ENCODE data around the gene TGFBRAP1.

The TGFBRAP1 gene

GRCh38 chr2:105313877-105314276 is 15.7 kb downstream of the TGFBRAP1 start:
- DNase-seq (ENCODE audit: low read depth) = no peak

DNA sequence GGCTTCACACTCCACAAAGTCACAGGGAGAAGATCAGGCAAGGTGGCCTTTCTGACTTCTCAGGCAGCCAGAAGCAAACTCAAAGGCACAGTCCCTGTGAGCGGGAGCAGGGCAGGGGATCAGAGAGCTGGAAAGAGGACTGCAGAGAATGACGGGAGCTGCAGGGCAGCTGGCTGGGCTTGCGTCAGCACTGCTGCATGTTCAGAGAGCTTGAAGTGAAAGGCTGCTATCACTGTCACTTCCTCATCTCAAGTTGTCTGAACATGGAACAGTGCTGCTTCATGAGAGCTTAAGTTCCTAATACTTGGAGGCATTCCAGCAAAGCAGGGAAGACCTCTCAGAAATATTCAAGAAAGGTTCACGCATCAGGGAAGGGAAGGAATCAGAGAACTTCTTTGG is 20.4 kb downstream of the TGFBRAP1 start:
- no peak for DNase-seq (ENCODE audit: low read depth)

GRCh38 chr2:105308382-105309146 is 21.0 kb downstream of the TGFBRAP1 start:
- DNase-seq (ENCODE audit: low read depth) = no peak

- no peak for DNase-seq (ENCODE audit: low read depth)
Observed at GRCh38 chr2:105307962-105308361, 21.6 kb downstream of the TGFBRAP1 start.

DNA sequence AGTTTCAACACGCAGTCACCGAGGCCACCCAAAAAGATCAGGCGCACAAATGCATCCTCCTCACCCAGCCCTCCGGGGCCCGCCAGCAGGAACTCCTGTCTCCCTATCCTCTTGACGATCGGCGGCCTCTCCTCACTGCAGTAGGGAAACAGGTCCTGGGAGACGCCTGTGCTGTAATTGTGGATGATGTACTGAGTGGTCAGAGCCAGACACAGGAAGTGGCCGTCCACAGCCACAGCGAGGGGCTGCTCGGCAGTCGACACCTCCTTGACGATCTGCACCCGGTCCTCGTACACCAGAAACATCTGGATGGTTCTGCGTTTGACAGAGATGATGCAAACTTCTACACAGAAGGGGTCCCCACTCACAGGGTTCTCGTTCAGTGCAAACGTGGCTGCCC is 22.0 kb downstream of the TGFBRAP1 start:
- no peak for DNase-seq (ENCODE audit: low read depth)

DNA sequence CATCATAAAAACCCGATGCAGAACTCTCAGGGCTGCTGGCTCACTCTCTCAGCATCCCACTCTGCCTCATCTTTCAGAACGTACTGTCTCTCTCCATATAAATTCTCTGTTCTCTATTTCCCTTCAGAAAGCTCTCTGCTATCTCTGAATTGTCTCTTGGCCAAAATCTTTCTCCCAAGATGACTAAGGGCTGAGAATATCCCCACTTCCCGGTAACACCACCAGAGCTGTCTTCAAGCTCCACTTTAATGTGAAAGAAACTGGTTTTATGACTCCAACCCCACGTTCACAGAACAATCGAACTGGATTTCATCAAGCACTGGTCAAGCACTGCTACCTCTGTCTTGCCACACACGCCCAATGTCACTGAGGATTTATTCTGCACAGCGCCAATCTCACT is 22.4 kb downstream of the TGFBRAP1 start:
- DNase-seq (ENCODE audit: low read depth) = no peak

DNA sequence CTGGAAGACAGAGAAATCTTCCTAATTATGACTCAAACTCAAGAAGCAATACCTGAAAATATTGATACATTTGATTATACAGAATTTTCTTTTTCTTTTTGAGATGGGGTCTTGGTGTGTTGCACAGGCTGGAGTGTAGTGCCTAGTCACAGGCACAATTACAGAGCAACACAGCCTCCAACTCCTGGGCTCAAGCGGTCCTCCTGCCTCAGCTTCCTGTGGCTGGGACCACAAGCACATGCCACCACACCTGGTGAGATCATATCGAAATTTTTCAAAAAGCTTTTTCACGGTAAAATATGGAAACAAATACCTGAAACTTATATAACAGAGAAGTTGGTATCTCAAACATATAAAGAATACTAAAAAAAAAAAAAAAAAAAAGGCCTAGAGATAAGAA is 27.9 kb downstream of the TGFBRAP1 start:
- no peak for DNase-seq (ENCODE audit: low read depth)

DNA sequence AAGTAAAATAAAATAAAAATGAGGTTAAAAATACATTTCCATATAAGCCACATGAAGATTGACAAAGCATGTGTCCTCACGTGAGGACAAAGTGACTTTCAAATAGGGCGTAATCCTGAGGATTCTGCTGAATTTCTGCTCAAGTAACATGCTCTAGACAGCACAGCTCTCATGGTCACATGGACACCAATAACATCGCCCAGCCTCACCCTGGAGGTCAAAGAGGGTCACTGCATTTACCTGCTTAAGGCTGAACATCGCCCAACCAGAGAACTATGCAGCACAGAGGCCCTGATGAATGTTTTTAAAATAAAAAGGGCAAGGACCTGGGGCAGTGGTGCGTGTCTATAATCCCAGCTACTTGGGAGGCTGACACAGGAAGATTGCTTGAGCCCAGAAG is 30.2 kb downstream of the TGFBRAP1 start:
- DNase-seq (ENCODE audit: low read depth) = no peak

- DNase-seq (ENCODE audit: low read depth) = no peak
Observed at GRCh38 chr2:105298017-105298416, 31.5 kb downstream of the TGFBRAP1 start.

- no peak for DNase-seq (ENCODE audit: low read depth)
Observed at GRCh38 chr2:105297216-105297615, 32.3 kb downstream of the TGFBRAP1 start.

- DNase-seq (ENCODE audit: low read depth) = no peak
Observed at GRCh38 chr2:105296017-105296611, 33.4 kb downstream of the TGFBRAP1 start.

DNA sequence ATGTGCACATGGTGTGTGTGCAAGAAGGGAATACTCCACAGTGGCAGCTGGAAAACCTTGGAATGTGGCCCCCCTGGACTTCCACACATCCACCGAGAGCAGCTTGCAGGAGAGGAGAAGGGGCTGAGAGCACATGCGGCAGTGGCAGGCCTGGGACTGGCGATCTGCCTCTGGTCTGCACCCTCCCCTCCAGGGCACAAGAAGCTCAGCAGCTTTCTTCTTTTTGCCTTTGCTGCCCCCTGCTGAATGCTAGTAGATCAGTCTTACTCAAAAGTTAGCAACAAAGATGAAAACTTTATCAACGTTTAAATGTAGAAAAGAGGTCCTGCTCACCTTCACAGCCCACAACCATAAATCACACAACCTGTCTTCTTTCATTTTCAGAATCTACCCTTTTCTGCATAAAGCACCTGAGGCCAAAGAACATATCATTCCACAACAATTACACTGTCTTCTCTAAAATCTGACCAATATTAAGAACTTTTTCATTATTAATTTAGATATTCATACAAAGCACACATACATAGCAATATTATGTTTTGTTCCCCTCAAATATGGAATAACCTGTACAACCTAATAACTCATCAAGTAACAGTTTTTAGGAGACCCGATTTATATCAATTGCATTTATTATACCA is 34.6 kb downstream of the TGFBRAP1 start:
- DNase-seq (ENCODE audit: low read depth) = no peak

GRCh38 chr2:105294046-105294445 is 35.5 kb downstream of the TGFBRAP1 start:
- DNase-seq (ENCODE audit: low read depth) = no peak

GRCh38 chr2:105291981-105292380 is 37.6 kb downstream of the TGFBRAP1 start:
- DNase-seq (ENCODE audit: low read depth) = no peak

GRCh38 chr2:105290981-105291660 is 38.4 kb downstream of the TGFBRAP1 start:
- no peak for DNase-seq (ENCODE audit: low read depth)

- DNase-seq (ENCODE audit: low read depth) = no peak
Observed at GRCh38 chr2:105288133-105288532, 41.4 kb downstream of the TGFBRAP1 start.

- peak; percentile 2 for DNase-seq (ENCODE audit: low read depth)
Observed at GRCh38 chr2:105287692-105288091, 41.8 kb downstream of the TGFBRAP1 start.

- DNase-seq (ENCODE audit: low read depth) = no peak
Observed at GRCh38 chr2:105283532-105283931, 46.0 kb downstream of the TGFBRAP1 start.

DNA sequence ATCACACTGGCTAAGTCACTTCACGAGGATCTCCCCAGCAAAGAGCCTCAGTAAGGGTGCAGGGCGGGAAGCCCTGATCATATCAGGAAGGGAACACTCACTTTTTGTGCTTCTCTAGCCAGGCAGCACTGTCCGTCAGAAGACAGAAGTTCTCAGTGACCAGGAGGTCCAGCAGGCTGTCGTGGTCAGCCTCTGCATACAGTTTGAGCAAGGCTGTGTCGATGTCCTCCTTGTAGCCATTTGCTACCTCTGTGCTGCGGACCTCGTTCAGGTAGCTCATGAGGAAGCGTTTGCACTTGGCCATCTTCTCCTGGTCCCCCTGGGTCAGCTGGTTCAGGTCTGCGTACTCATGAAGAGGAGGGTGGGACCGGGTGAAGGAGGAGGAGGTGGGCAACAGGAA is 49.3 kb downstream of the TGFBRAP1 start:
- no peak for DNase-seq (ENCODE audit: low read depth)

- no peak for DNase-seq (ENCODE audit: low read depth)
Observed at GRCh38 chr2:105279126-105279525, 50.4 kb downstream of the TGFBRAP1 start.

DNA sequence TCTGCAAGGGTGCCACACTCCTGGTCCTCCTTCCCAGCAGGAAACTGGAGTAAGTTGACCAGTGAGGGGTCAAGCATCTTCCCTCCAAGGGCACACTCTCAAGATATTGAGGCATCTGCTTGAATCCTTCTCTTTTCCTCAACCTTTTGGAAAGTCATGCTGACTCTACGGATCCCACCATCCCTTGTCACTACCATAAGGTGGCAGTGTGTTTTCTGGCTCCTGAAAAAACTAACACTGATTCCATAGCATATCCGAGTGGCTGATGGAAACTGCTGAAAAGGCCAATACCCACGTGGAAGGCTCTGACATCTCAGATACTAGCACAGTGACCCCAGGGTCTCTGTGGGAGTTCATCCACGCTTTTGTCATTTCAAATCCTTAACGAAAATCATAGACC is 50.9 kb downstream of the TGFBRAP1 start:
- DNase-seq (ENCODE audit: low read depth) = no peak

DNA sequence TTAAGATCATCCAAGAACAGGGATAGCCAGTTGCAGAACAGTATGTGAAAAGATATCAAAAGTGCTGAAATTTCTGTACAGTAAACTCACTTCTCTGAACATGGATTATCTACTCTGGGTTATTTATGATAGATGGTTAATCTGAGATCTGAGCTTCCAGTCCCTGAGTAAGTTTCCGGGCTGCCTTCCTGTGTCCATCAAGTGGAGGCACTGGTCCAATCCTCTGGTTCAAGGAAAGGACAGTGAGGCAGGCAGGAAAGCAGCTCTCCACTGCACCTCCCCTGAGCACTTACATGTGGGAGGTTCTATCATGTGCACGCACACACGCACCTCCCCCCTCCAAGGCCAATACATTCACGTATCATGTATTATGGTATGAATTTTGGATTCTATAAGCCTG is 55.5 kb downstream of the TGFBRAP1 start:
- no peak for DNase-seq (ENCODE audit: low read depth)

DNA sequence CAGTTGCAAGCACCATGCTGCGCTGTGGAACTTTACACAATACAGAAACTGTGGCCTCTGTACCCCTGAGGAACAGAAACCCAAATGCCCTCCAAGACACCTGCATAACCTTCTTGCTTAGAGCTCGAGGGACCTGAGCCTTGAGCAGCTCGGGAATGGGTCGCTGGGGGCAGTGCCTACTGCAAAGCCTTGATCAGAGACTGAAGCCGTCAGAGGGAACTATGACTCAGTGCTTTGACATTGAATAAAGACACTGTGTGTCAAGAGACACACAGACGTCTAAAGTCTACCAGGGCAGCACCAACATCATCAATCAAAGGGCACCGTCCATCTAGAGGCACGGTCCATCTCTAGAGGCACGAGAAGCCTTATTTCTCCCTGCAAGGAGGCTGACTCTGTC is 57.4 kb downstream of the TGFBRAP1 start:
- DNase-seq (ENCODE audit: low read depth) = no peak

All from activated T-cell treated with anti-CD3 and anti-CD28 coated beads for 24 hours (primary cell).